Subcutaneous adipose tissue (tissue), 4 donors: Measurements from ENCODE around the gene TMEM132E. TPM values are rescaled to one million over a fixed set of nuclear protein-coding genes. Genes with fewer than 3 reads are reported as not detected.

Experiments
- total RNA-seq, 4 donors: library from RNA; depleted of rRNA; stranded (reverse); fragments of >200 nt; gene quantifications; one replicate each; pipeline ENCODE4 v1.1.0, GENCODE V29; 2016
- TF ChIP-seq, protein P1 (sequence below): fragments of 450-650 bp; IDR thresholded peaks from one replicate; pipeline ENCODE4 v1.5.1; 2016; ENCODE audit warnings: low read depth, mild to moderate bottlenecking, control low read depth, antibody characterized with exemption, moderate library complexity

The TMEM132E gene
- total RNA-seq, 4 donors from 2014 or later = 0.17 to 1.5 (median 0.27) TPM

GRCh38 chr17:34615326-34615725 lies 35.9 kb downstream of the TMEM132E start:
- TF ChIP-seq, protein P1, sequence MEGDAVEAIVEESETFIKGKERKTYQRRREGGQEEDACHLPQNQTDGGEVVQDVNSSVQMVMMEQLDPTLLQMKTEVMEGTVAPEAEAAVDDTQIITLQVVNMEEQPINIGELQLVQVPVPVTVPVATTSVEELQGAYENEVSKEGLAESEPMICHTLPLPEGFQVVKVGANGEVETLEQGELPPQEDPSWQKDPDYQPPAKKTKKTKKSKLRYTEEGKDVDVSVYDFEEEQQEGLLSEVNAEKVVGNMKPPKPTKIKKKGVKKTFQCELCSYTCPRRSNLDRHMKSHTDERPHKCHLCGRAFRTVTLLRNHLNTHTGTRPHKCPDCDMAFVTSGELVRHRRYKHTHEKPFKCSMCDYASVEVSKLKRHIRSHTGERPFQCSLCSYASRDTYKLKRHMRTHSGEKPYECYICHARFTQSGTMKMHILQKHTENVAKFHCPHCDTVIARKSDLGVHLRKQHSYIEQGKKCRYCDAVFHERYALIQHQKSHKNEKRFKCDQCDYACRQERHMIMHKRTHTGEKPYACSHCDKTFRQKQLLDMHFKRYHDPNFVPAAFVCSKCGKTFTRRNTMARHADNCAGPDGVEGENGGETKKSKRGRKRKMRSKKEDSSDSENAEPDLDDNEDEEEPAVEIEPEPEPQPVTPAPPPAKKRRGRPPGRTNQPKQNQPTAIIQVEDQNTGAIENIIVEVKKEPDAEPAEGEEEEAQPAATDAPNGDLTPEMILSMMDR = no peak

- TF ChIP-seq, protein P1 = no peak
These were observed 36.8 kb downstream of the TMEM132E start for GRCh38 chr17:34616148-34616547.

- TF ChIP-seq, protein P1 = no peak
These were observed 38.0 kb downstream of the TMEM132E start for GRCh38 chr17:34617398-34617797.

DNA sequence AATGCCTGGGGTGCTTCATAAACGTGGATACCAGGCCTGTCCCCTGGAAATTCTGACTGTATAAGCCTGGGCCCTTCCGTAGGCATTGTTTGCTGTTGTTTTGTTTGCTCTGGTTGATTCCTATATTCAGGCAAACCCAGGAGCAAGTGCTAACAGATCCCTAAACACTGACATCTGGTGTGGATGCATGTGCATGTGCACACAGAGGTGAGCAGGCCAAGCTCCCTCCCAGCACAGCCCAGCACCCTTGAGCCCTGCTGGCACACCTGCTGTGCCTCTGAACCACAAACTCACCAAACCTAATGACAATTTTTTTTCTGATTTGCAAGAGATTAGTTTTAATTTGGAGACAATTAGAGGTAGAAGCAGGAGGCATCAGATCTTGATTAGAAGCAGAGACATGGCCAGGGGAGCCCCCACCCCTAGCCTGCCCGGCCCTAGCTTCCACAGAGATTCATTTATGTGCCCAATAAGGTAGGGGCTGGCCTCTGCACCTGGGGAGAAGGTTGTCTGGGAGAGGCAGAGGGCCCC lies 40.4 kb downstream of the TMEM132E start:
- TF ChIP-seq, protein P1 = no peak

- TF ChIP-seq, protein P1 = no peak
These were observed 41.1 kb downstream of the TMEM132E start for GRCh38 chr17:34620458-34620857.

- TF ChIP-seq, protein P1 = no peak
These were observed 43.7 kb downstream of the TMEM132E start for GRCh38 chr17:34622862-34623623.

GRCh38 chr17:34623856-34624766 lies 44.7 kb downstream of the TMEM132E start:
- TF ChIP-seq, protein P1 = no peak
